Large intestine (tissue), 3 donors: ENCODE measurements around the gene PMM2. TPM values are rescaled to one million over a fixed set of nuclear protein-coding genes. Genes with fewer than 3 reads are reported as not detected.

Source experiments
- DNase-seq, 2 donors: peaks; one replicate each; pipeline versions ENCODE4 v3.0.0 to v3.0.0-alpha.2; 2013
- H3K27ac ChIP-seq: one replicate; pipeline ENCODE4 v1.5.1; 2013; ENCODE audit warnings: low read length
- H3K27me3 ChIP-seq: 2 replicates; pipeline ENCODE4 v1.6.1; 2013; ENCODE audit warnings: low read length; ENCODE audit not compliant: control insufficient read depth, insufficient read depth
- H3K36me3 ChIP-seq: 2 replicates; pipeline ENCODE4 v1.6.1; 2013; ENCODE audit warnings: low read length; ENCODE audit not compliant: control insufficient read depth, insufficient read depth
- H3K4me1 ChIP-seq: one replicate; pipeline ENCODE4 v1.6.1; 2013; ENCODE audit warnings: low read length; ENCODE audit not compliant: control insufficient read depth, insufficient read depth
- H3K4me3 ChIP-seq: one replicate; pipeline ENCODE4 v1.5.1; 2013; ENCODE audit warnings: low read length
- H3K9me3 ChIP-seq: one replicate; pipeline ENCODE4 v1.6.1; 2013; ENCODE audit warnings: mild to moderate bottlenecking, low read depth, low read length, moderate library complexity; ENCODE audit not compliant: control insufficient read depth
- WGBS: methylation state at CpG from one replicate; pipeline ENCODE4 v1.1.5; 2013; ENCODE audit warnings: low lambda C conversion rate; ENCODE audit not compliant: insufficient coverage; 5-methylcytosine and 5-hydroxymethylcytosine counted together
- polyA plus RNA-seq: library from polyadenylated mRNA; unstranded; fragments of 120-200 nt; gene quantifications from one replicate; pipeline ENCODE4 v1.2.1, GENCODE V29; 2013

The PMM2 gene
- polyA plus RNA-seq, 1 donor: 40.3 TPM

- H3K4me1 ChIP-seq: no peaks in the 10 kb centered on the region
Observed at GRCh38 chr16:8814095-8814806, 16.6 kb downstream of the PMM2 start.

GRCh38 chr16:8816967-8817655 is 19.5 kb downstream of the PMM2 start:
- Histone ChIP-seq H3K4me3 (no peak overlapping the region), H3K27me3 (no peaks in the 10 kb centered on the region), H3K9me3 (no peaks in the 10 kb centered on the region), H3K36me3 (peaks cover 79% of the 10 kb centered on the region), H3K27ac (no peak overlapping the region), H3K4me1 (no peaks in the 10 kb centered on the region)
- 83% methylated on average over 1 of the region's 6 CpGs for WGBS
- no peak for DNase-seq

More at GRCh38 chr16:8814095-8814806, 16.6 kb downstream of the PMM2 start:
- no peak overlapping the region for H3K27ac ChIP-seq
- no peaks in the 10 kb centered on the region for H3K9me3 ChIP-seq
- no peaks in the 10 kb centered on the region for H3K27me3 ChIP-seq
- WGBS: 94% methylated on average over 7 of the region's 14 CpGs
- no peak overlapping the region for H3K4me3 ChIP-seq
- no peak for DNase-seq
- peaks cover 82% of the 10 kb centered on the region for H3K36me3 ChIP-seq

GRCh38 chr16:8818504-8819270 is 21.0 kb downstream of the PMM2 start:
- no peaks in the 10 kb centered on the region for H3K9me3 ChIP-seq
- H3K27me3 ChIP-seq: no peaks in the 10 kb centered on the region
- DNase-seq: no peak
- H3K36me3 ChIP-seq: peaks cover 72% of the 10 kb centered on the region
- WGBS: no CpG with 5 or more reads among the region's 10 CpGs
- H3K4me1 ChIP-seq: no peaks in the 10 kb centered on the region
- H3K4me3 ChIP-seq: no peak overlapping the region
- H3K27ac ChIP-seq: no peak overlapping the region

- no peak overlapping the region for H3K27ac ChIP-seq
- H3K9me3 ChIP-seq: no peaks in the 10 kb centered on the region
- H3K4me3 ChIP-seq: no peak overlapping the region
- H3K4me1 ChIP-seq: no peaks in the 10 kb centered on the region
- WGBS: 90% methylated on average over 2 of the region's 6 CpGs
- DNase-seq: no peak
- peaks cover 69% of the 10 kb centered on the region for H3K36me3 ChIP-seq
- H3K27me3 ChIP-seq: no peaks in the 10 kb centered on the region
Observed at GRCh38 chr16:8819411-8820034, 21.9 kb downstream of the PMM2 start.

GRCh38 chr16:8822403-8822802 is 24.8 kb downstream of the PMM2 start:
- Histone ChIP-seq H3K4me1 (no peaks in the 10 kb centered on the region), H3K36me3 (peaks cover 57% of the 10 kb centered on the region), H3K27ac (no peak overlapping the region), H3K4me3 (no peak overlapping the region), H3K9me3 (no peaks in the 10 kb centered on the region), H3K27me3 (no peaks in the 10 kb centered on the region)
- 100% methylated on average over 1 of the region's 3 CpGs for WGBS
- DNase-seq: no peak

GRCh38 chr16:8826278-8826879 is 28.7 kb downstream of the PMM2 start:
- 100% methylated on average over 3 of the region's 3 CpGs for WGBS
- Histone ChIP-seq H3K9me3 (no peaks in the 10 kb centered on the region), H3K4me1 (no peaks in the 10 kb centered on the region), H3K36me3 (peaks cover 56% of the 10 kb centered on the region), H3K27me3 (no peaks in the 10 kb centered on the region), H3K4me3 (no peak overlapping the region), H3K27ac (no peak overlapping the region)
- DNase-seq: no peak

- no peak for DNase-seq
- Histone ChIP-seq H3K4me1 (no peaks in the 10 kb centered on the region), H3K9me3 (no peaks in the 10 kb centered on the region), H3K36me3 (peaks cover 55% of the 10 kb centered on the region), H3K27ac (no peak overlapping the region), H3K4me3 (no peak overlapping the region), H3K27me3 (no peaks in the 10 kb centered on the region)
- 94% methylated on average over 3 of the region's 8 CpGs for WGBS
Observed at GRCh38 chr16:8828541-8829165, 31.0 kb downstream of the PMM2 start.

GRCh38 chr16:8831450-8831849 is 33.8 kb downstream of the PMM2 start:
- no peak overlapping the region for H3K27ac ChIP-seq
- DNase-seq: no peak
- H3K27me3 ChIP-seq: no peaks in the 10 kb centered on the region
- H3K36me3 ChIP-seq: peaks cover 44% of the 10 kb centered on the region
- H3K9me3 ChIP-seq: no peaks in the 10 kb centered on the region
- H3K4me1 ChIP-seq: no peaks in the 10 kb centered on the region
- WGBS: no CpG with 5 or more reads among the region's 9 CpGs
- no peak overlapping the region for H3K4me3 ChIP-seq

GRCh38 chr16:8831871-8832716 is 34.5 kb downstream of the PMM2 start:
- H3K4me1 ChIP-seq: no peaks in the 10 kb centered on the region
- H3K4me3 ChIP-seq: no peak overlapping the region
- no CpG with 5 or more reads among the region's 18 CpGs for WGBS
- peaks cover 42% of the 10 kb centered on the region for H3K36me3 ChIP-seq
- no peak for DNase-seq
- H3K27ac ChIP-seq: no peak overlapping the region
- no peaks in the 10 kb centered on the region for H3K27me3 ChIP-seq
- H3K9me3 ChIP-seq: no peaks in the 10 kb centered on the region
